IgD-negative memory B cell (primary cell): ENCODE data around the gene MAPKAP1. TPM values are rescaled to one million over a fixed set of nuclear protein-coding genes. Genes with fewer than 3 reads are reported as not detected.
A peak's percentile ranks its signal among the peaks of the same experiment; 100 is the strongest.

Experiments used
- H3K27ac Mint-ChIP-seq, 3 donors: one replicate each; pipeline ENCODE4 v1.8.0; 2020 to 2022; ENCODE audit warnings: mild to moderate bottlenecking in 3 of 3, mixed read lengths in 3 of 3, moderate library complexity in 1 of 3
- H3K27me3 Mint-ChIP-seq: one replicate; pipeline ENCODE4 v1.8.0; 2021; ENCODE audit warnings: mixed read lengths
- H3K36me3 Mint-ChIP-seq: one replicate; pipeline ENCODE4 v1.8.0; 2020; ENCODE audit warnings: mild to moderate bottlenecking, mixed read lengths
- H3K4me1 Mint-ChIP-seq, 3 donors: one replicate each; pipeline ENCODE4 v1.8.0; 2020 to 2022; ENCODE audit warnings: mixed read lengths in 3 of 3, mild to moderate bottlenecking in 1 of 3
- H3K4me3 Mint-ChIP-seq, 4 donors: one replicate each; pipeline ENCODE4 v1.8.0; 2020 to 2022; ENCODE audit warnings: mild to moderate bottlenecking in 4 of 4, mixed read lengths in 4 of 4, moderate library complexity in 3 of 4
- H3K9me3 Mint-ChIP-seq, 3 donors: one replicate each; pipeline ENCODE4 v1.8.0; 2020 to 2021; ENCODE audit warnings: mixed read lengths in 3 of 3, mild to moderate bottlenecking in 1 of 3
- polyA plus RNA-seq: library from polyadenylated mRNA; unstranded; fragments of 300-500 nt; fragmentation: Illumina TruSeq; gene quantifications from one replicate; pipeline ENCODE4 v1.2.3, GENCODE V29; 2021

The MAPKAP1 gene
- polyA plus RNA-seq, 1 donor from 2014 or later: 74.7 TPM

GRCh38 chr9:125497478-125497877 lies 209.5 kb downstream of the MAPKAP1 start:
- Mint-ChIP-seq H3K36me3 (peaks cover 11% of the 10 kb centered on the region), H3K4me1 (peaks cover 11 to 31% (median 15%) of the 10 kb centered on the region in 3 donors), H3K9me3 (no peaks in the 10 kb centered on the region), H3K4me3 (no peak overlapping the region), H3K27me3 (peaks cover 1% of the 10 kb centered on the region), H3K27ac (no peak overlapping the region)

- Mint-ChIP-seq H3K27ac (no peak overlapping the region), H3K36me3 (peaks cover 9% of the 10 kb centered on the region), H3K4me3 (peak overlapping the region in 2 of 4 donors; percentile 34 to 56), H3K4me1 (peaks cover 11 to 31% (median 15%) of the 10 kb centered on the region in 3 donors), H3K9me3 (no peaks in the 10 kb centered on the region), H3K27me3 (peaks cover 1% of the 10 kb centered on the region)
Measured at GRCh38 chr9:125496313-125496834, 210.6 kb downstream of the MAPKAP1 start.

- Mint-ChIP-seq H3K4me1 (peaks cover 11 to 31% (median 15%) of the 10 kb centered on the region in 3 donors), H3K27me3 (peaks cover 1% of the 10 kb centered on the region), H3K36me3 (peaks cover 2% of the 10 kb centered on the region), H3K27ac (no peak overlapping the region), H3K9me3 (no peaks in the 10 kb centered on the region), H3K4me3 (peak overlapping the region in 2 of 4 donors; percentile 77 to 79)
Measured at GRCh38 chr9:125495172-125496119, 211.6 kb downstream of the MAPKAP1 start.

GRCh38 chr9:125494653-125494915 lies 212.4 kb downstream of the MAPKAP1 start:
- Mint-ChIP-seq H3K4me1 (peaks cover 11 to 32% (median 15%) of the 10 kb centered on the region in 3 donors), H3K4me3 (no peak overlapping the region), H3K27me3 (peaks cover 1% of the 10 kb centered on the region), H3K27ac (no peak overlapping the region), H3K36me3 (peaks cover 1% of the 10 kb centered on the region), H3K9me3 (no peaks in the 10 kb centered on the region)

GRCh38 chr9:125493881-125494652 lies 212.9 kb downstream of the MAPKAP1 start:
- H3K9me3 Mint-ChIP-seq: no peaks in the 10 kb centered on the region
- peaks cover 1% of the 10 kb centered on the region for H3K27me3 Mint-ChIP-seq
- H3K36me3 Mint-ChIP-seq: peaks cover 3% of the 10 kb centered on the region
- no peak overlapping the region for H3K4me3 Mint-ChIP-seq
- no peak overlapping the region for H3K27ac Mint-ChIP-seq
- H3K4me1 Mint-ChIP-seq: peaks cover 14 to 37% (median 15%) of the 10 kb centered on the region in 3 donors

- Mint-ChIP-seq H3K4me1 (peaks cover 14 to 41% (median 15%) of the 10 kb centered on the region in 3 donors), H3K36me3 (peaks cover 3% of the 10 kb centered on the region), H3K4me3 (peak overlapping the region in 1 of 4 donors; percentile 25), H3K27me3 (peaks cover 1% of the 10 kb centered on the region), H3K9me3 (no peaks in the 10 kb centered on the region), H3K27ac (no peak overlapping the region)
Measured at GRCh38 chr9:125493384-125493783, 213.6 kb downstream of the MAPKAP1 start.

GRCh38 chr9:125492719-125493118 lies 214.3 kb downstream of the MAPKAP1 start:
- H3K4me1 Mint-ChIP-seq: peaks cover 14 to 36% (median 15%) of the 10 kb centered on the region in 3 donors
- H3K27ac Mint-ChIP-seq: no peak overlapping the region
- H3K4me3 Mint-ChIP-seq: no peak overlapping the region

GRCh38 chr9:125487842-125488241 lies 219.2 kb downstream of the MAPKAP1 start:
- Mint-ChIP-seq H3K9me3 (no peaks in the 10 kb centered on the region), H3K27ac (no peak overlapping the region), H3K4me1 (peaks cover 0 to 10% (median 3%) of the 10 kb centered on the region in 3 donors), H3K36me3 (peaks cover 3% of the 10 kb centered on the region), H3K27me3 (no peaks in the 10 kb centered on the region), H3K4me3 (no peak overlapping the region)

More at GRCh38 chr9:125492719-125493118, 214.3 kb downstream of the MAPKAP1 start:
- Mint-ChIP-seq H3K36me3 (peaks cover 3% of the 10 kb centered on the region), H3K27me3 (peaks cover 1% of the 10 kb centered on the region), H3K9me3 (no peaks in the 10 kb centered on the region)

- H3K9me3 Mint-ChIP-seq: no peaks in the 10 kb centered on the region
- no peaks in the 10 kb centered on the region for H3K27me3 Mint-ChIP-seq
- peak overlapping the region in 1 of 3 donors; percentile 16 for H3K27ac Mint-ChIP-seq
- peaks cover 0 to 10% (median 3%) of the 10 kb centered on the region in 3 donors for H3K4me1 Mint-ChIP-seq
- peaks cover 4% of the 10 kb centered on the region for H3K36me3 Mint-ChIP-seq
- H3K4me3 Mint-ChIP-seq: no peak overlapping the region
Measured at GRCh38 chr9:125486576-125486975, 220.4 kb downstream of the MAPKAP1 start.

GRCh38 chr9:125486152-125486508 lies 220.9 kb downstream of the MAPKAP1 start:
- H3K9me3 Mint-ChIP-seq: no peaks in the 10 kb centered on the region
- no peak overlapping the region for H3K4me3 Mint-ChIP-seq
- peak overlapping the region in 2 of 3 donors; percentile 16 to 85 for H3K27ac Mint-ChIP-seq
- no peaks in the 10 kb centered on the region for H3K27me3 Mint-ChIP-seq
- peaks cover 0 to 10% (median 3%) of the 10 kb centered on the region in 3 donors for H3K4me1 Mint-ChIP-seq
- peaks cover 4% of the 10 kb centered on the region for H3K36me3 Mint-ChIP-seq

GRCh38 chr9:125485471-125486151 lies 221.4 kb downstream of the MAPKAP1 start:
- Mint-ChIP-seq H3K9me3 (no peaks in the 10 kb centered on the region), H3K27me3 (no peaks in the 10 kb centered on the region)

GRCh38 chr9:125484350-125485282 lies 222.4 kb downstream of the MAPKAP1 start:
- H3K27me3 Mint-ChIP-seq: no peaks in the 10 kb centered on the region
- H3K4me1 Mint-ChIP-seq: peaks cover 0 to 10% (median 3%) of the 10 kb centered on the region in 3 donors
- H3K4me3 Mint-ChIP-seq: no peak overlapping the region
- peak overlapping the region in 1 of 3 donors; percentile 85 for H3K27ac Mint-ChIP-seq
- peaks cover 8% of the 10 kb centered on the region for H3K36me3 Mint-ChIP-seq
- no peaks in the 10 kb centered on the region for H3K9me3 Mint-ChIP-seq

More at GRCh38 chr9:125485471-125486151, 221.4 kb downstream of the MAPKAP1 start:
- Mint-ChIP-seq H3K4me1 (peaks cover 0 to 10% (median 3%) of the 10 kb centered on the region in 3 donors), H3K4me3 (peak overlapping the region in 1 of 4 donors; percentile 39), H3K27ac (peak overlapping the region in 2 of 3 donors; percentile 41 to 85), H3K36me3 (peaks cover 4% of the 10 kb centered on the region)

- Mint-ChIP-seq H3K9me3 (no peaks in the 10 kb centered on the region), H3K4me1 (peaks cover 0 to under 1% (median 0%) of the 10 kb centered on the region in 3 donors), H3K36me3 (peaks cover 9% of the 10 kb centered on the region), H3K27ac (no peak overlapping the region), H3K27me3 (no peaks in the 10 kb centered on the region), H3K4me3 (no peak overlapping the region)
Measured at GRCh38 chr9:125483697-125484096, 223.3 kb downstream of the MAPKAP1 start.
